ENCODE measurements around the gene DRC7. TPM values are rescaled to one million over a fixed set of nuclear protein-coding genes. Genes with fewer than 3 reads are reported as not detected.

Gene DRC7
- total and polyA plus RNA-seq, 12 donors: 0.09 TPM; not detected in 11

DNA sequence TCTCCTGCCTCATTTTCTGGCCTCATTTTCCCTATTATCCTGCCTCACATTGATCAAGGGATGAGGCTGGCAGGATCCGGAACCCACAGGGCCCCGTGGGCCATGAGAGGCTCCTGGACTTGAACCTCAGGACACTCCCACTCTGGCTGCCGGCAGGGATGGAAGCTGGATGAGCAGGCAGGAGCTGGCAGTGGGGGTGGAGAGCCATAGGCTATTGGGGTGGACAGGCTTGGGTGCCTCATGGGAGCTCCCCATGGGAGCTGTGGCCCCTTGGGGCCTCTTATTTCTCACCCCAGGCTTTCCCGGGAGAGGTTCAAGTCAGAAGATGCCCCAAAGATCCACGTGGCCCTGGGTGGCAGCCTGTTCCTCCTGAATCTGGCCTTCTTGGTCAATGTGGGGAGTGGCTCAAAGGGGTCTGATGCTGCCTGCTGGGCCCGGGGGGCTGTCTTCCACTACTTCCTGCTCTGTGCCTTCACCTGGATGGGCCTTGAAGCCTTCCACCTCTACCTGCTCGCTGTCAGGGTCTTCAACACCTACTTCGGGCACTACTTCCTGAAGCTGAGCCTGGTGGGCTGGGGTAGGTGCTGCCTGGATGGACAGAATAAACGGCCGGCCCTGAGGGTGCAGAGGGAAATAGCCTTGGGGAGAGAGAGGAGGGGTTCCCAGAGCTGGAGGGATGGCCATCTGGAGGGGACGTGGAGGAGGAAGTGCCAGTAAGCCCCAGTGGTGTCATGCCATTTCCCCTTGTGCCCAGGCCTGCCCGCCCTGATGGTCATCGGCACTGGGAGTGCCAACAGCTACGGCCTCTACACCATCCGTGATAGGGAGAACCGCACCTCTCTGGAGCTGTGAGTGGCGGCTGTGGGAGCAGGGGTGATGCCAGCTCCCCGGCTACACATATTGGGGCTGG lies 10.7 kb upstream of the DRC7 start:
- H3K9me3 ChIP-seq: no peaks in the 10 kb centered on the region
- no peaks in the 10 kb centered on the region for H3K36me3 ChIP-seq
- TF ChIP-seq, protein P1, sequence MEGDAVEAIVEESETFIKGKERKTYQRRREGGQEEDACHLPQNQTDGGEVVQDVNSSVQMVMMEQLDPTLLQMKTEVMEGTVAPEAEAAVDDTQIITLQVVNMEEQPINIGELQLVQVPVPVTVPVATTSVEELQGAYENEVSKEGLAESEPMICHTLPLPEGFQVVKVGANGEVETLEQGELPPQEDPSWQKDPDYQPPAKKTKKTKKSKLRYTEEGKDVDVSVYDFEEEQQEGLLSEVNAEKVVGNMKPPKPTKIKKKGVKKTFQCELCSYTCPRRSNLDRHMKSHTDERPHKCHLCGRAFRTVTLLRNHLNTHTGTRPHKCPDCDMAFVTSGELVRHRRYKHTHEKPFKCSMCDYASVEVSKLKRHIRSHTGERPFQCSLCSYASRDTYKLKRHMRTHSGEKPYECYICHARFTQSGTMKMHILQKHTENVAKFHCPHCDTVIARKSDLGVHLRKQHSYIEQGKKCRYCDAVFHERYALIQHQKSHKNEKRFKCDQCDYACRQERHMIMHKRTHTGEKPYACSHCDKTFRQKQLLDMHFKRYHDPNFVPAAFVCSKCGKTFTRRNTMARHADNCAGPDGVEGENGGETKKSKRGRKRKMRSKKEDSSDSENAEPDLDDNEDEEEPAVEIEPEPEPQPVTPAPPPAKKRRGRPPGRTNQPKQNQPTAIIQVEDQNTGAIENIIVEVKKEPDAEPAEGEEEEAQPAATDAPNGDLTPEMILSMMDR (IDR thresholded peaks at IDR 0.05): no peak
- H3K27me3 ChIP-seq: peaks cover 0 to 4% (median 0%) of the 10 kb centered on the region in 7 donors
- ATAC-seq: no peak
- no peak overlapping the region for H3K4me3 ChIP-seq
- intact Hi-C loops (cut with DNase I): no loop called here
- H3K27ac ChIP-seq: no peak overlapping the region
- H3K4me1 ChIP-seq: peaks cover 0 to 1% (median 0%) of the 10 kb centered on the region in 9 donors
- no peak for DNase-seq
- 87 to 90% methylated on average over 18 of the region's 18 CpGs for WGBS, 2 donors

DNA sequence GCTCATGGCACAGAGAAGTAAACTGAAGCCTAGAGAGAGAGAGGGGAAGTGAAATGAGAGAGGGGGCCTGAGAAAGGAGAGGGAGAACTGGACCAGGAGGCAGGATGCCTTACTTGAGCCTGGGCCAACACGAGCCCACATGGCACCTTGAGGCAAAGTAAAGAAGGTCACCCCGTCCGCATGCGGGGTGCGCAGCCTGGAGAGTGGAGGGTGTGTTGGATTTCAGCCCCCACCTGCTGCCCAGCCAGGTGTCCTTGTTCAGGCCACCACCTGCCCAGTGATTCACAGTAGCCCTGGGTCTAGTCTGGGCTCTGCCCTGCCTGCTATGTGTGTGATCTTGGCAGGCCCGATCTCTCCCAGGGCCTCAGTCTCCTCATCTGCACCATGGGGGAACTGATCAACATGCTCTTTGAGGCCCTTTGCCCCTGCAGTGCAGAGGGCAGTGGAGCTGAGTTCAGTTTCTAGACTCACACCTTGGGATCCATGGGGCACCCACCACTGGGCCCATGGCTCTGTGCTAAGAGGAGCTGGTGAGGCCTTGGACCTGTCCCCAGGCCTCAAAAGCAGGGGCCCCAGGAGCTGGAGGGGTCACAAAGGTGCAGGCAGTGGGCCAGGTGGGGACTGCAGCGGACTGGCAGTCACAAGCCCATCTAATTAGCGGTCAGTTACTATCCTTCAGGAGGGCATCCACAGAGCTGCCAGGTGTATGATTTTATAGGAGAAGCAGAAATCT lies 9.8 kb upstream of the DRC7 start:
- H3K36me3 ChIP-seq: no peaks in the 10 kb centered on the region
- H3K9me3 ChIP-seq: no peaks in the 10 kb centered on the region
- TF ChIP-seq, protein P1 (IDR thresholded peaks at IDR 0.05): no peak
- WGBS, 2 donors: 96 to 98% methylated on average over 8 of the region's 8 CpGs
- ATAC-seq (no peak), DNase-seq (no peak)
- H3K27me3 ChIP-seq: peaks cover 0 to 11% (median 3%) of the 10 kb centered on the region in 7 donors
- intact Hi-C loops (cut with DNase I): no loop called here
- no peak overlapping the region for H3K4me3 ChIP-seq
- H3K4me1 ChIP-seq: peaks cover 0 to 7% (median 0%) of the 10 kb centered on the region in 9 donors
- no peak overlapping the region for H3K27ac ChIP-seq

DNA sequence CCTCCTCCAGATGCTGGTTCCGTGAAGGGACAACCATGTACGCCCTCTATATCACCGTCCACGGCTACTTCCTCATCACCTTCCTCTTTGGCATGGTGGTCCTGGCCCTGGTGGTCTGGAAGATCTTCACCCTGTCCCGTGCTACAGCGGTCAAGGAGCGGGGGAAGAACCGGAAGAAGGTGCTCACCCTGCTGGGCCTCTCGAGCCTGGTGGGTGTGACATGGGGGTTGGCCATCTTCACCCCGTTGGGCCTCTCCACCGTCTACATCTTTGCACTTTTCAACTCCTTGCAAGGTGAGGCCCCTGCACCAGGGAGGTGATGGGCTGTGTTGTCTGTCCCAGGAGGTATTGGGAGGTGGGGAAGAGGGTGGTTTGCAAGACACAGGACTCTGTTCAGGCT lies 9.0 kb upstream of the DRC7 start:
- intact Hi-C loops (cut with DNase I): no loop called here
- ATAC-seq (no peak), DNase-seq (no peak)
- 90 to 92% methylated on average over 11 of the region's 11 CpGs for WGBS, 2 donors
- Histone ChIP-seq H3K4me3 (no peak overlapping the region), H3K27ac (no peak overlapping the region), H3K9me3 (no peaks in the 10 kb centered on the region), H3K4me1 (peaks cover 0 to 16% (median 0%) of the 10 kb centered on the region in 9 donors), H3K36me3 (no peaks in the 10 kb centered on the region), H3K27me3 (peaks cover 0 to 18% (median 5%) of the 10 kb centered on the region in 7 donors)
- TF ChIP-seq, protein P1 (IDR thresholded peaks at IDR 0.05): no peak

DNA sequence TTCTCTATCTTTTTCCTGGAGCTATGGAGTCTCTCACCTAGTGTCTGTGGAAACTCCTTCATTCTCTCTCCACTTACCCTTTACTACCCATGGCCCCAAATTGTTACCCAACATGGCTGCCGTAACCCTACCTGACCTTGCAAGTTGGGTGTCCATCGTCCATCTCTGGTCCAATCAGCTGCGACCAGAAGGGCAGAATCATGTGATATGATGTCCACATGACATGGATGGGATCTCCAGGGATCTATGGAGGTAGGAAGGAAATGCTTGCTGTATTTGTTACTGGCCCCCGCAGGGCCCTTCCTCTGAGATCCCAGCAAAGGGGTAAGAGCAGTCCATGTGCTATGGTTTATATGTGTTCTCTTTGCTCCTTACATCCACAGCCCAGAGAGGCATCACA lies 8.0 kb upstream of the DRC7 start:
- Histone ChIP-seq H3K27me3 (peaks cover 0 to 19% (median 5%) of the 10 kb centered on the region in 7 donors), H3K36me3 (no peaks in the 10 kb centered on the region), H3K4me1 (peaks cover 0 to 22% (median 0%) of the 10 kb centered on the region in 9 donors), H3K4me3 (no peak overlapping the region), H3K27ac (no peak overlapping the region), H3K9me3 (no peaks in the 10 kb centered on the region)
- intact Hi-C loops (cut with DNase I): no loop called here
- ATAC-seq (no peak), DNase-seq (no peak)
- TF ChIP-seq, protein P1 (IDR thresholded peaks at IDR 0.05): no peak
- 85% methylated on average over 4 of the region's 4 CpGs for WGBS, 2 donors
